HG02885 (cell line): ENCODE results near the gene KRT71.

Source experiments
- ATAC-seq: cut with Tn5 transposase; IDR thresholded peaks from one replicate; pipeline ENCODE4 v1.9.1; 2021; ENCODE audit warnings: mild to moderate bottlenecking; ENCODE audit not compliant: unreplicated experiment, poor library complexity

Gene KRT71

GRCh38 chr12:52577316-52577715, 24.4 kb upstream of the KRT71 start:
- no peak for ATAC-seq

- ATAC-seq: no peak
Measured at GRCh38 chr12:52575948-52576347, 23.0 kb upstream of the KRT71 start.

GRCh38 chr12:52575256-52575655, 22.3 kb upstream of the KRT71 start:
- no peak for ATAC-seq

- no peak for ATAC-seq
Measured at GRCh38 chr12:52573743-52574142, 20.8 kb upstream of the KRT71 start, which contains the start of gene KRT74. Gene KRT74, minus strand, starts transcription at chr12:52573843. Its CDS starts 66 bp downstream, at chr12:52573777.

GRCh38 chr12:52573306-52573705, 20.4 kb upstream of the KRT71 start:
- ATAC-seq: no peak

GRCh38 chr12:52570511-52570910, 17.6 kb upstream of the KRT71 start:
- ATAC-seq: no peak

- no peak for ATAC-seq
Measured at GRCh38 chr12:52568111-52568510, 15.2 kb upstream of the KRT71 start.

- ATAC-seq: no peak
Measured at GRCh38 chr12:52566847-52567291, 13.9 kb upstream of the KRT71 start.

- ATAC-seq: no peak
Measured at GRCh38 chr12:52564582-52564981, 11.6 kb upstream of the KRT71 start.

GRCh38 chr12:52561880-52562449, 9.0 kb upstream of the KRT71 start:
- ATAC-seq: no peak

GRCh38 chr12:52559979-52560378, 7.0 kb upstream of the KRT71 start:
- no peak for ATAC-seq

GRCh38 chr12:52558781-52559445, 6.0 kb upstream of the KRT71 start:
- no peak for ATAC-seq

- ATAC-seq: no peak
Measured at GRCh38 chr12:52557476-52557875, 4.5 kb upstream of the KRT71 start.

- ATAC-seq: no peak
Measured at GRCh38 chr12:52555577-52555976, 2.6 kb upstream of the KRT71 start.

GRCh38 chr12:52552055-52552454, 890 bp downstream of the KRT71 start:
- ATAC-seq: no peak

GRCh38 chr12:52551216-52551865, 1.6 kb downstream of the KRT71 start:
- no peak for ATAC-seq

- no peak for ATAC-seq
Measured at GRCh38 chr12:52546126-52546525, 6.8 kb downstream of the KRT71 start.

- no peak for ATAC-seq
Measured at GRCh38 chr12:52543985-52544883, 8.7 kb downstream of the KRT71 start.

GRCh38 chr12:52542785-52543318, 10.1 kb downstream of the KRT71 start:
- ATAC-seq: no peak

GRCh38 chr12:52542157-52542556, 10.8 kb downstream of the KRT71 start:
- no peak for ATAC-seq
